Vagina (tissue), 2 donors: ENCODE results near the gene SERPINE3. TPM values are rescaled to one million over a fixed set of nuclear protein-coding genes. Genes with fewer than 3 reads are reported as not detected.

Source experiments
- DNase-seq, 2 donors: peaks; one replicate each; pipeline ENCODE4 v3.0.0-alpha.2; 2017; ENCODE audit errors: extremely low spot score in 2 of 2
- H3K27ac ChIP-seq: fragments of 200-600 bp; sonication (generic); one replicate; pipeline ENCODE4 v1.5.1; 2019
- H3K27me3 ChIP-seq: fragments of 200-600 bp; sonication (generic); one replicate; pipeline ENCODE4 v1.5.1; 2019
- H3K36me3 ChIP-seq, 2 donors: fragments of 200-600 bp; sonication (generic); one replicate each; pipeline ENCODE4 v1.5.1; 2017 to 2019
- H3K4me1 ChIP-seq: fragments of 200-600 bp; sonication (generic); one replicate; pipeline ENCODE4 v1.5.1; 2019
- H3K4me3 ChIP-seq, 2 donors: fragments of 200-600 bp; sonication (generic); 1 replicate in 1 of 2; 2 replicates in 1 of 2; pipeline ENCODE4 v1.5.1; 2016 to 2019
- H3K9me3 ChIP-seq: fragments of 200-600 bp; sonication (generic); one replicate; pipeline ENCODE4 v1.5.1; 2019
- CTCF ChIP-seq, 3 experiments: fragments of 450-650 bp in 2 of 3; fragments of 200-600 bp in 1 of 3; sonication (generic) in 1 of 3; IDR thresholded peaks; one replicate each; pipeline ENCODE4 v1.5.1; 2017 to 2019; ENCODE audit warnings: antibody characterized with exemption in 3 of 3, mild to moderate bottlenecking in 2 of 3, moderate library complexity in 2 of 3
- POLR2A ChIP-seq, 2 donors: fragments of 450-650 bp; IDR thresholded peaks; one replicate each; pipeline ENCODE4 v1.6.1; 2017; ENCODE audit warnings: antibody characterized with exemption in 2 of 2, mild to moderate bottlenecking in 2 of 2, moderate library complexity in 2 of 2
- POLR2AphosphoS5 ChIP-seq, 2 donors: sonication (generic); formaldehyde crosslinking; IDR thresholded peaks; one replicate each; pipeline ENCODE4 v1.9.0; 2017; ENCODE audit warnings: antibody characterized with exemption in 2 of 2, mild to moderate bottlenecking in 2 of 2, low read depth in 1 of 2; ENCODE audit not compliant: insufficient read depth in 1 of 2
- intact Hi-C: fragments of 100-400 bp; cut with DNase I; formaldehyde crosslinking; loops from one replicate; pipeline ENCODE4 v1.15.1; 2023
- total RNA-seq: library from RNA; depleted of rRNA; stranded (reverse); fragments of >200 nt; gene quantifications from one replicate; pipeline ENCODE4 v1.2.3, GENCODE V29; 2016

The SERPINE3 gene
- total RNA-seq, 1 donor from 2014 or later: not detected

GRCh38 chr13:51336746-51337145, 2.7 kb upstream of the SERPINE3 start:
- H3K4me3 ChIP-seq: no peak overlapping the region
- no peaks in the 10 kb centered on the region for H3K9me3 ChIP-seq

GRCh38 chr13:51339952-51340732, 651 bp downstream of the SERPINE3 start:
- Histone ChIP-seq H3K4me1 (no peaks in the 10 kb centered on the region), H3K27me3 (no peaks in the 10 kb centered on the region), H3K4me3 (no peak overlapping the region), H3K36me3 (no peaks in the 10 kb centered on the region), H3K9me3 (no peaks in the 10 kb centered on the region), H3K27ac (no peak overlapping the region)
- TF ChIP-seq POLR2AphosphoS5 (IDR thresholded peaks at IDR 0.05; ENCODE audit: insufficient read depth in 1 of 2, low read depth in 1 of 2) (no peak), CTCF (IDR thresholded peaks at IDR 0.05) (no peak), POLR2A (IDR thresholded peaks at IDR 0.05) (no peak)
- DNase-seq: no peak
- intact Hi-C loops: no loop called here

More at GRCh38 chr13:51336746-51337145, 2.7 kb upstream of the SERPINE3 start:
- no peaks in the 10 kb centered on the region for H3K36me3 ChIP-seq
- H3K4me1 ChIP-seq: no peaks in the 10 kb centered on the region
- H3K27ac ChIP-seq: no peak overlapping the region
- DNase-seq: no peak
- no peaks in the 10 kb centered on the region for H3K27me3 ChIP-seq
- no peak for TF ChIP-seq POLR2AphosphoS5 (IDR thresholded peaks at IDR 0.05; ENCODE audit: insufficient read depth in 1 of 2, low read depth in 1 of 2)
- TF ChIP-seq CTCF (IDR thresholded peaks at IDR 0.05): no peak
- no peak for TF ChIP-seq POLR2A (IDR thresholded peaks at IDR 0.05)
- intact Hi-C loops: no loop called here

GRCh38 chr13:51341232-51341631, 1.7 kb downstream of the SERPINE3 start:
- intact Hi-C loops: no loop called here
- no peaks in the 10 kb centered on the region for H3K4me1 ChIP-seq
- H3K4me3 ChIP-seq: no peak overlapping the region
- TF ChIP-seq POLR2AphosphoS5 (IDR thresholded peaks at IDR 0.05; ENCODE audit: insufficient read depth in 1 of 2, low read depth in 1 of 2) (no peak), POLR2A (IDR thresholded peaks at IDR 0.05) (no peak), CTCF (IDR thresholded peaks at IDR 0.05) (no peak)
- no peaks in the 10 kb centered on the region for H3K9me3 ChIP-seq
- DNase-seq: no peak
- H3K27ac ChIP-seq: no peak overlapping the region
- H3K36me3 ChIP-seq: no peaks in the 10 kb centered on the region
- H3K27me3 ChIP-seq: no peaks in the 10 kb centered on the region

GRCh38 chr13:51341791-51342190, 2.3 kb downstream of the SERPINE3 start:
- H3K27ac ChIP-seq: no peak overlapping the region
- no peaks in the 10 kb centered on the region for H3K36me3 ChIP-seq
- H3K4me1 ChIP-seq: no peaks in the 10 kb centered on the region
- no peak overlapping the region for H3K4me3 ChIP-seq
- TF ChIP-seq CTCF (IDR thresholded peaks at IDR 0.05): no peak
- TF ChIP-seq POLR2AphosphoS5 (IDR thresholded peaks at IDR 0.05; ENCODE audit: insufficient read depth in 1 of 2, low read depth in 1 of 2): no peak
- TF ChIP-seq POLR2A (IDR thresholded peaks at IDR 0.05): no peak
- H3K9me3 ChIP-seq: no peaks in the 10 kb centered on the region
- no peak for DNase-seq
- no peaks in the 10 kb centered on the region for H3K27me3 ChIP-seq
- intact Hi-C loops: no loop called here

GRCh38 chr13:51342706-51343105, 3.2 kb downstream of the SERPINE3 start:
- no peak overlapping the region for H3K4me3 ChIP-seq
- intact Hi-C loops: no loop called here

More at GRCh38 chr13:51342706-51343105, 3.2 kb downstream of the SERPINE3 start:
- Histone ChIP-seq H3K36me3 (no peaks in the 10 kb centered on the region), H3K4me1 (no peaks in the 10 kb centered on the region), H3K9me3 (no peaks in the 10 kb centered on the region), H3K27ac (no peak overlapping the region), H3K27me3 (no peaks in the 10 kb centered on the region)
- DNase-seq: no peak
- TF ChIP-seq CTCF (IDR thresholded peaks at IDR 0.05) (no peak), POLR2AphosphoS5 (IDR thresholded peaks at IDR 0.05; ENCODE audit: insufficient read depth in 1 of 2, low read depth in 1 of 2) (no peak), POLR2A (IDR thresholded peaks at IDR 0.05) (no peak)
